ENCODE measurements around the gene DGKH.
"Not testable (repeated sequence)": the region's sequence is repeated elsewhere in the genome, so short reads cannot be mapped to it uniquely, and the experiment has no call there.

Gene DGKH

DNA sequence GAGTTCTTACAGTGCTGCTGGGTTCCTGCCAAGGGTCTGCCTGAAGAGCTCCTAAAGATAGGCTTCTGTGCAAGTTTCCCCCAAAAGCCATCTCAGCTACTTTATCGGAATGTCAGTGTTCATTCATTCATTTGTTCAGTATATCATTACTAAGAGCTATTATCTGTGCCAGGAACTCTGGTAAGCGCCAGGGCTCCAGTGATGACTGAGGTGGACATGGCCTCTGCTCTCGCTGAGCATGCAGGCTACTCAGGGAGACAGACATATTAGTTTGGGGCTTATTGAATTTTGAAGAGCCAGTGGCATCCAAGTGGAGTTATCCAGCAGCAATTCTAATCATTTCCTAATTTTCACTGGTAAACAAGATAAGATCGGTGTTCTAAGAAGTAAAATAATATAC is 65.8 kb downstream of the DGKH start:
- DNase-seq = no peak

DNA sequence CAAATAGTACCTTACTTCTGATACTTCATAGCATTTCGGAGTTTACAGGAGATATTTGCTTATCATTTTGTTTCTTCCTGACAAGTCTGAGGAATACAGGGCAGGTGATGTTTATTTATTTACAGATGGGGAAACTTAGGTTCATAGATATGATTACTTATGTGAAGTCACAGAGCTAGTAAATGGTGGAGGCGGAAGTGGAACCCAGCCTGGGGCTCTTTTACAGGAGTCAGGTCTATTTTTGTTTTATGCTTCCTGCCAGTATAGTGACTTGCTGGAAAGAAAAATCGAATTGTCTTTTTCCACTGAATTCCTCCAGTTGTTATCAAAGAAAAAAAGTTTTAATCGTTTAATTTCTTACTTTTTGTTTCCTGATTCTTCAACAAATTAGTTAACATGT is 66.5 kb downstream of the DGKH start:
- no peak for DNase-seq

DNA sequence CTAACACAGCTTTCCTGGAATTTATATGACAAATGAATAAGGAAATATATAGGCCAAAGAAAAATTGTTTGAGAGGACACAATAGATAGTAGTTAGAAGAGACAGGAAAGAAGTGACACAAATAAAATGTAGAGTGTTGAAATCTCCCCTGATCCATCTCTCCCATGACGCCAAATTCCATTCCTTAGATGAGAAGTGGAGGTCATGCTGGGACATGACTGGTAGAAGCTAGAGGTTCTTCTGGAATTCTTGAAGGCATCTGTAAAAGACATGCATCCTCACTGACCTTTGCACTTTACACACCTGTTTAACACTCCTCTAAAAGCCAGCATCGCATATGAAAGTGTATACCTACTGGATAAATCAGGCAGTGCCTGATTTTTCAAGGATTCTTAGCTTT is 67.8 kb downstream of the DGKH start:
- no peak for DNase-seq

DNA sequence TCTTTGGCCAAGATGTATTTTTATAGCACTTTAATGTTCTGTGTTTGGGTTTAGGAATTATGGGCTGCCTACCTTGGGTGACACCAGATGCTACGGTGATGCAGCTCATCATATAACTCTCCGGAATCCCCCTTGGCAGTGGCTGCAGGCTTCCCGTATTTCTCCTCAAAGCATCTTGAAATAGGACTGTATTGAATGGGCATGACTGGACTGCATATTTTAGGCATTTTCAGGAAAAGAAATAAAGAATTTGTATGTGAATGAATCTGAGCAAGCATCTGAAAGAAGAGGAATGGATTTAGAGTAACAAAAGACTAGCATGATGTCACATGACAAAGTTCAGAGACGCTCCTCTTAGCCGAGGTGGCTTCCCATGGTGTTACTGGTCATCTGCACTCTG is 70.6 kb downstream of the DGKH start:
- no peak for DNase-seq

DNA sequence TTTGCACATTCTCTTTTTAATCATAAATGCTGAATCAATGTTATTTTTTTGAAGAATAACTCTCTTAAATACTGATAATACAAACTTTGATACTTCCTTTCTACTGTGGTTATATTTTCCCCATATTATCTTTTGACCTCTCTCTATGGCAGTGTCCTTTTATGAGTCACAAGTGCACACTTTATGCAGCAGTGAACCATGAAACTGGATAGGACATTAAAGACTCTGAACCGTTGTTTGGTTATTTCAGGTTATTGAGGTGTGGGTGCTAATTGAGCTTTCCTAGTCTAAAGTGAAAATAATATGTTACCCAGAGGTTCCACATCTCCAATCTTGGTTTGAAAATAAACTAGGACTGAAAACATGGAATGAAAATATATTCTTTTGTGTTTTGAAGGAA is 71.4 kb downstream of the DGKH start:
- DNase-seq = no peak

DNA sequence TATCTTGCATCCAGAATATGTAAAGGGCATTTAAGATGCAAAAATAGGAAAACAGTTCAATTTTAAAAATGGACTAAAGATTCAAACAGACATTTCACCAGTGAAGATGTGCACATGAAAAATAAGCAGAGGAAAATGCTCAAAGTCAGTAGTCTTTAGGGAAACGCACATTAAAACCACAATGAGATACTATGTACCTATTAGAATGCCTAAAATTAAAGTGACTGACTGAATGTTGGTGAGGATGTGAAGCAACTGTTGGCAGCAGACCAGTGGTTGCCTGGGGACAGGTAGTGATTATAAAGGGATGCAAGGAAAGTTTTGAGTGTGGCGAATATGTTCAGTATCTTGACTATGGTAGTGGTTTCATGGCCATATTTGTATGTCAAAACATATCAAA is 75.2 kb downstream of the DGKH start:
- no peak for DNase-seq

DNA sequence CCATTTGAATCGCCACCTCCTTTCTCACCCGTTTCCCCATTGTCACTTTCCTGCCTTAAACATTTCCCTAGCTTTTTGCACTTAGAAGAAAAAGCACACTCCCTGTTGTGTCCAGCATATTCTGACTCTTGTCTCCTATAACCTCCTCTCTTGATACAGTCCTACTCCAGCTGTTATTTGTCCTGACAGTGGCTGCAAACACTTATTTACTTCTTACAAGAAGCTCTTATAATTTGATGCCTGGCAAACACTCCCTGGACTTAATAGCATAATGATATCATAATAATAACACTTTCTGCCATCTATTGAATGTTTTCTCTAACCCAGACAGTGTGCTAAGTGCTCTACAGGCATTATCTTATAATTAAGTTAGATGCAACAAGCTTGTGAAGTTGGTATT is 76.6 kb downstream of the DGKH start:
- no peak for DNase-seq

DNA sequence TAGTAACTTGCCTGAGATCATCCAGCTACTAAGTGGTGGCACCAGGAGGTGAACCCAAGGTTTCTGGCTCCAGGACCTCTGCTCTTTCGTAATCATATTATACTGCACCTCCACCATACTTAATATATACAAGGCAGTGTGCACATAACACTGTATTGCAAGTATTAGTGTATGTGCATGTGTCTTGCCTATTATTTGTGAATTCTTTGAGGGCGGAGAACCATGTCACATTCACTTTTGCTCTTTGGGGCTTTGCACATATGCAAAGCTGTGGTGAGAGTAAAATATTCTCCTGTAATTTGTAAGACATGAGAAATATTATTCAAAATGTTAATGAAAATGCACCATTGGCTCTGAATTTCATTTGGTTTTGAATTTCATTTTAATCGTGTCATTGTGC is 78.6 kb downstream of the DGKH start:
- DNase-seq = no peak

DNA sequence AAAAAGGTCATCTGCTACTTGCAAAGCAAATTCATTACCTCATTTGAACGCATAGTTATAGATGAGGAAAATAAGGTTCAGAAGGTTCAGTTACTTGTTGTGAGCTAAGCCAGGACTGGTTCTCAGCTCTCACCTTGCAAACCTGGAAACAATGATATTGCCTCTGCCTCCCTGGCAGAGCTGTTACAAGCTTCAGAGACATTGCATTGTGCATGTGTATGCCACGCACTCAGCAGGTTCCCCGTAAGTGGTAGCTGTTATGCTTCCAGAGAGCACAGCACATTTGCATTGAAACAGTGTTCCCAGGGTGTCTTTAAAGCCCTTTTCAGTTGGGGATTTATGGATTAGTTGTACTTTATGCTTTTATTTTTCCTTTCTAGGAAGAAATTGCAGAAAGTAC is 80.6 kb downstream of the DGKH start:
- DNase-seq = no peak

DNA sequence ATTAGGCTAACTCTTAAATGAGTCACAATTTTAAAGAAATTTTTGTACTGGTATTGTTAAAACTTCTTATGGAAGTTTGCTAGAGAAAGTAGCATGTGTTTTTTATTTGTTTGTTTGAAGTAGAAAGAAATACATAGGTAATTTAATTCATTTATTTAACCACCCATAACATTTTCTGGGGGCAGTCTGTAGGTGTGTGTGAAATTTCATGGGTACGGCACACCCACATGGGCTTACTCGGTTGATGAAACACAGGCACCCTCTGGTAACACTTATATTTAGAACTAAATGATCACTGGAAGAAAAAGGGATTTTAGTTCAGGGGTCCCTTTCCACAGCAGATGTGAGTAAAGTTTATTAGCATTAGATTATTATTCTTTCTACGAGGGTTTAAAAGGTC is 88.1 kb downstream of the DGKH start:
- DNase-seq = no peak

DNA sequence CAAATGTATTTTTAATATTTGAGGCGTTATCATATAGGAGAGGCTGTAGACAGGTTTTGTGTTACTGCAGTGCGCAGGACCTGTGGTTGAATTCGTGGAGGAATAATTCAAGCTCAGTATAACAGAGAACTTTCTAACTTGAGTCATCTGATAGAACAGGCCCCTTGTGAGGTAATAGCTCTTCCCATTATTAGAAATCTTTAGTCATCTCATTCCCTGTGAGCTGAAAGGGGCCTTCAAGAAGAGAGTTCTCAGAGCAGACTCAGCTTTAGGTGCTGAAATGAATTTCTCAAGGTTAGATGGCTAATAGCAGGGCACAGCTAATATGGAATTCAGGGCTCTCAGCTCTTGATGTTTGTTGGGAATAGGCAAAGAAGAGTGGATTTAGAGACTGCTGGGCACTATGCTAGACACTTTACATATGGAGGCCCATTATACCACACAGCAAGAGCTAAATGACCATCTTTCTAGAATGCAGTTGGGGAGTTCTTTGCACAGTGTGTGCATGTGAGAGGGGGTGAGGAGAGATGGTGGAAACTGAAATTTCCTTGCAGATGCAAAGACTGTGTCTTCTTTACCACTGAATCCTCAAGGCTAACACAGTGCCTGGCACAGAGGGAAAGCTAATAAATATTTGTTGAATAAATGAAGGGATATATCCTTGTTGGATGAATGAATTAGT is 89.5 kb downstream of the DGKH start:
- DNase-seq = no peak

DNA sequence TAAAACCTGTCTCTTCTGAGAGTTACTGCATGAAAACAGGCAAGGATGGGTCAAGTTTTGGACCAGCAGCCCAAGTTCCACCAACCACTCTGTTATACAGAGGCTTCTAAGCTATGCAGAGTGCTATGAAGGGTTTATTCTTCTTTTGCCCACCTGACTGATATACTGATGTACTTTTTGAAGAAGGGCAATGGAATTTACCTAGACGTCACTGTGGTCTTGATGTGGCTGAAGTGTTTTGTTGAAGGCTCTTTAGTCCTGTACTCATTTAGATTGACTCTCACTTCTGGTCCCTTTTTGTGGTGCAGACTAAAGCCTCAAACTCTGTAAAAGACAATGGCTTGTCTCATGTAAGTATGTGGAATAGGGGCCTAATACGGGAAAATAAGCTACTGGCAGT is 92.0 kb downstream of the DGKH start:
- no peak for DNase-seq

DNA sequence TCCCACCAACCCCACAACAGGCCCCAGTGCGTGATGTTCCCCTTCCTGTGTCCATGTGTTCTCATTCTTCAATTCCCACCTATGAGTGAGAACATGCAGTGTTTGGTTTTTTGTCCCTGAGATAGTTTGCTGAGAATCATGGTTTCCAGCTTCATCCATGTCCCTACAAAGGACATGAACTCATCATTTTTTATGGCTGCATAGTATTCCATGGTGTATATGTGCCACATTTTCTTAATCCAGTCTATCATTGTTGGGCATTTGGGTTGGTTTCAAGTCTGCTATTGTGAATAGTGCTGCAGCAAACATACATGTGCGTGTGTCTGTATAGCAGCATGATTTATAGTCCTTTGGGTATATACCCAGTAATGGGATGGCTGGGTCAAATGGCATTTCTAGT is 92.6 kb downstream of the DGKH start:
- DNase-seq = not testable (repeated sequence)

DNA sequence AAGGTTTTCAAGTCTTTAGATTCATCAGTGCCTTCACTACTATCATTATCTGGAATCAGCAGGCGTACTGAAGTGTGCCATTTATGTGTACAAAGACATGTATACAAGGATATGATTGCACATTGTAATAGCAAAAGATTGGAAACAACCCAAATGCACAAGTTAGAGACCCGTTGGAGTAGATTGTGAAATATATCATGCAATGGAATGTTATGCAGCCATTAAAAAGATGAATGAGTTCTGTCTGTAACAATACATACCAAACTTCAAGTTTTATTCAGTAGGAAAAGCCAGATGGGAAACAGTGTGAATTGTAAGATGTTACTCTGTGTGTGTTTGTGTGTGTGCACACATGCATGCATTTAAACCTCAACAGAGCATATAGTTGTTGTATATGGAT is 97.9 kb downstream of the DGKH start:
- no peak for DNase-seq

DNA sequence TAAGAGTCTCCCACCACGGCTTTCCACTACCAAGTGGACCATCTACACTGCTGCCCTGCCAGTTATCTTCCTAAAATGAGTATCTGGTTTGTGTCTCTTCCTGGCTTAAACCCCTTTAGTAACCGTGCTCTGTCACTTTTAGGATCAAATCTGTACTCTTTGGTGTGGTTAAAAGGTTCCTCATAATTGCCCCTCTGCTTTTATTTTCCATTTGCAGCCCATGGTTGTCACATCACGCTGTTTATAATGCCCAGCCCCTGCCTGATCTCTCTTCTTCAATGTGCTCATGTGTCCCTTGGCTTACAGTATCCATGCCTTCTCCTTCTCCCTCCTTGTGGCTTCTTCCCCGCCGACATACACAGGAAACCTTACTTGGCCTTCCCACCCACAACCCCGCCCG is 100.1 kb downstream of the DGKH start:
- DNase-seq = no peak

DNA sequence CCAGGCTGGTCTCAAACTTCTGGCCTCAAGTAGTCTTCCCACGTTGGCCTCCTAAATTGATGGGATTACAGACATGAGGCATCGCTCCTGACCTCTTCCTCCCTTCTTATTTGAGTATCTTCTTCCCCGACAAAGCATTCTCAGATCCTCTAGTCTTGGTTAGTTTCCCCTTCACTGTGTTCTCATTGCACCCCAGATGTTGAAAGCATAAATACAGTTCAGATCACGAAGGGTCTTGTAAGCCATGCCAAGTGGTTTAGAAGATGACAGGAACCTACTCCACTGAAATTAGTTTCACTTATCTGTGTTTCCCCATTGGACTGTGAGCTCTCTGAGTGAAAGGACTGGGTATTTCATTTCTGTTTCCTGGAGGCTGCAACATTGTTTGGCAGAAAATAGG is 100.7 kb downstream of the DGKH start:
- no peak for DNase-seq

DNA sequence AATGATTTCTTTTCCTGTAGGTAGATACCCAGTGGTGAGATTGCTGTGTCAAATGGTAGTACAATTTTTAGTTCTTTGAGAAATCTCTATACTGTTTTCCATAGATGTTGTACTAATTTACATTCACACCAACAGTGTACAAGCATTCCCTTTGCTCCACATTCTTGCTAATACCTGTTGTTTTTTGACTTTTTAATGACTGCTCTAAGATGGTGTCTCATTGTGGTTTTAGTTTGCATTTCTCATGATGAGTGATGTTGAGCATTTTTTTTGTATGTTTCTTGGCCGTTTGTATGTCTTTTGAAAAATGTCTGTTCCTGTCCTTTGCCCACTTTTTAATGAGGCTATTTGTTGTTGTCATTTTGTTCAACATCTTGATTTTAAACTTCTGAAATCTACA is 103.3 kb downstream of the DGKH start:
- DNase-seq = no peak

DNA sequence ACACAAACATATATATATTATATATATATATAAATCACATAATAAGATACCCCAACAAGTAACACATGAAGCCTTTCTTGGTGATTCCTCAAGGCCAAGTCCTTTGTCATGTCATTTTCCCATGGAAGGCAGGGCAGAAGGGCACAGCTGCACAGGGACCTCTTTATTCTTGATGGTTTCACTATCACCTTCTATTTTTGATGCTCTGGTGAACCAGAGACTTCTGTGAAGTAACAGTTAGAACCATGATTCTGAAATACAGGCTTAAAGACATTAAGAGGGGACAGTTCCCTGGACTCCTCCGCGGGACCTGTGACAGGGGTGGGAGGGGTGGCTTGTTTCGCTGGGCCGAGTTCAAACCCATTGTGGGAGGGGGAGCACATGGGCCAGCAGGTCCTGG is 104.0 kb downstream of the DGKH start:
- no peak for DNase-seq

DNA sequence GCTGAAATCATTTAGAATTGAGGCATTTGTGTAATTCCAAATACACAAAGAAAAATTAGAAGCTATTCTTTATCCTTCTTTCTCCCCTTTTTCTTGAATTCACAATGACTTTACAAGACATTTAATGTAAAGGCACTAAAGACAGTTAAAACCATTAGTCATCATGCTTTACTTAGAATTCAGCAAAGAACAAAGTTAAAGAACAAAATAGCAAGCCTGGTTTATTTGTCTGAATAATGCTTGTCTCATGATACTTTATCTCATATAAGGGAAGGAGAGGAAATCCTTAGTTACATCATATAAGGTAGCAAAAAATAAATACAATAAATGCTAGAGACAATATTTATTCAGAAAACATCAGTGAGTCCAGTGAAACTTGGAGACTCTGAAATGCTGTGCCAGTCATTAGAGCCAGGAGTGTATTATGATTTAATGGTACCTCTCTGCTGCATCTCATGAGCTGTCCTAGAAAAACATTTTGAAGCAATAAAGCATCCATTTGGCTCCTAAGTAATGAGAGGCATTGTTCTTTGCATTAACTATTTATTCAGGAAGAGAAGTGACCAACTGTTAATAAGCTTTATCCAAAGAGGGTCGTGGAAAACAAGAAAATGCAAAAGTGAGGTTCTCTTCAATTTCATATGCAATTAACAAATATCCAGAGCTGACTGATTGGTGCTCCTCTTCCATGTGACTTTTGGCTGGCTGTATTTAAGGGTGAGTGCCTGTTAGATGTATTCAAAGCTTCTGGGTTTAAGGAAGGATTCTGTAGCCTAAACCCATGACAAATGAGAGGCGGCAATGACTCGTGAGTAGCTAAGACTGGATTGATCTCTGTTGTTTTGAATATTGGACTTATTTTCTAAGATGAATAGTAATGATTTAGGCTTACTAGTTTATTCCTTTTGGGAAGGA is 105.0 kb downstream of the DGKH start:
- no peak for DNase-seq

DNA sequence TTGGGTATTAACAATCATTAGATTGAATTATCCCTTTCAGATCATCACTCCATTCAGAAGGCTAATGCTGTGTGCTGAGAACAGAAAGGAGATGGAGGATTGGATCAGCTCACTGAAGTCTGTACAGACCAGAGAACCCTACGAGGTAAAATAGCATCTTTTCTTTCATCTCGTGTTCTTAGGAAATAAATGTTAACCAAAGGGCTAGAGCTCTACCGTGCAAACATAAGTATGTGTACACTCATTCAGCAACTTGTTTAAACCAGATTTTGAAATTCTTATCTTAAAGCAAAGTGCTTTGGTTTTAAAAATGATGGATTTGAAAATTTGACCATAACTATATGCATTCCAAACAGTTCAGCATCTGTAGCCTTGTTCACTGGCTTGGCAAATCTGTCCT is 106.8 kb downstream of the DGKH start:
- DNase-seq = no peak

DNA sequence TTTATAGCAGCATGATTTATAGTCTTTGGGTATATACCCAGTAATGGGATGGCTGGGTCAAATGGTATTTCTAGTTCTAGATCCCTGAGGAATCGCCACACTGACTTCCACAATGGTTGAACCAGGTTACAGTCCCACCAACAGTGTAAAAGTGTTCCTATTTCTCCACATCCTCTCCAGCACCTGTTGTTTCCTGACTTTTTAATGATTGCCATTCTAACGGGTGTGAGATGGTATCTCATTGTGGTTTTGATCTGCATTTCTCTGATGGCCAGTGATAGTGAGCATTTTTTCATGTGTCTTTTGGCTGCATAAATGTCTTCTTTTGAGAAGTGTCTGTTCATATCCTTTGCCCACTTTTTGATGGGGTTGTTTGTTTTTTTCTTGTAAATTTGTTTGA is 114.9 kb downstream of the DGKH start:
- not testable (repeated sequence) for DNase-seq

DNA sequence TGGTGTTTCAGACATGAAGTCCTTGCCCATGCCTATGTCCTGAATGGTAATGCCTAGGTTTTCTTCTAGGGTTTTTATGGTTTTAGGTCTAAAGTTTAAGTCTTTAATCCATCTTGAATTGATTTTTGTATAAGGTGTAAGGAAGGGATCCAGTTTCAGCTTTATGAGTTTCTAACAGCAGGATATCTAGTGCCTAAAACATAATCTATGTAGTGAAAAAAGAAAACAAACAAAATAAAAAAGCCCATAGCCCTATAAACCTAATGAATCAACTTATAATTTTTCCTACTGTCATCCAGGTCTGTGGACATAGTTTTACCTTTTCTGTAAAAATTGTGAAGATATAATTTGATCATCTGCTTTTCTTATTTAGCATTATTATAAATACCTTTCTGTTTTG is 115.5 kb downstream of the DGKH start:
- DNase-seq = not testable (repeated sequence)

DNA sequence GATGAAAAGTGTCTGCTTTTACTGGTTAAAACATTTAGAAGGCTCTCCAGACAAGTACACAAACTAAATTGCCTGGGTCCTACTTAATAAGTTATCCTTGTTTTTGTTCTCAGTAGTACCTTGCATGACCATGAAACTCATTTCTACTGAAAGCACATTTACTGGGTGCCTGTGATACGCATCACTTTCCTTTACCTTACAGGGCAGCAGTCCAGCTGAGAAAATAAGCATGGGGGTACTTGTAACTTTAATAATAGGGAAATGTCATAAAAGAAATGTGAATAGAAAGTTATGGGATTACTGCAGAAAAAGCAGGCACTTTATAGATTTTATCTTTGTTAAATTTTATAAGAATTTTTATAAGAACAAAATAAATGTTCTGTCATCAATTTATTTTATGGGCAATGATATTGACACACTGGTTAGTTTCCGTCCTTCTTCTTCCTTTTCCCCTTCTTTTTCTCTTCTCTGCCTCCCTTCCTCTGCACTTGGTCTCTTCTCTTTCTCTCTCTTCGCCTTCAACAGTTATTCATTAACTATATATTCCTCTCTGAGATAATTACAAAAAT is 116.2 kb downstream of the DGKH start:
- DNase-seq = no peak

DNA sequence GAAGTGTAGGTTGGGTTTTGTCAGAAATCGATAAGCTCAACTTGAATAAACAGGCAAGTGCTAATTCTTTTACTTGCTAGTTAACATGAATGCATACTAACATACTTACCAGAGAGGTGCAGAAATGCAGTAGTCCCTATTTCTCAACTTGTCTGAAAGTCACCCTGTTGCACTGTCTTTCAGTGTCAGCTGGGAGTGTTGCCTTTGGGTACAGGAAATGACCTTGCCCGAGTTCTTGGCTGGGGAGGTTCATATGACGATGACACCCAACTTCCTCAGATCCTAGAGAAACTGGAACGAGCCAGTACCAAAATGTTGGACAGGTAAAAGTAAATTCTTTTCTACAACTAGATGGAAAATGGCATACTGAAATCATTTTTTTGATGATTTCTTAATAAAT is 120.0 kb downstream of the DGKH start:
- no peak for DNase-seq

Data from activated CD4-positive, CD25-positive, alpha-beta regulatory T cell (primary cell).